Testis (tissue), 3 donors: ENCODE results near the gene WNK4. TPM values are rescaled to one million over a fixed set of nuclear protein-coding genes. Genes with fewer than 3 reads are reported as not detected.
A peak's percentile ranks its signal among the peaks of the same experiment; 100 is the strongest.

Experiments
- DNase-seq: peaks from one replicate; pipeline ENCODE4 v3.0.0-alpha.2; 2019
- H3K27ac ChIP-seq, 2 donors: fragments of 200-600 bp; sonication (generic); one replicate each; pipeline ENCODE4 v1.5.1; 2019
- H3K27me3 ChIP-seq: fragments of 200-600 bp; sonication (generic); one replicate; pipeline ENCODE4 v1.5.1; 2019
- H3K36me3 ChIP-seq: fragments of 200-600 bp; sonication (generic); one replicate; pipeline ENCODE4 v1.5.1; 2017; ENCODE audit warnings: low read depth; ENCODE audit errors: missing control alignments
- H3K4me1 ChIP-seq: fragments of 200-600 bp; sonication (generic); one replicate; pipeline ENCODE4 v1.5.1; 2019
- H3K4me3 ChIP-seq, 2 donors: fragments of 200-600 bp; sonication (generic); one replicate each; pipeline ENCODE4 v1.5.1; 2017 to 2019
- H3K9me3 ChIP-seq: fragments of 200-600 bp; sonication (generic); one replicate; pipeline ENCODE4 v1.5.1; 2017
- POLR2A ChIP-seq: fragments of 450-650 bp; IDR thresholded peaks from one replicate; pipeline ENCODE4 v1.6.1; 2017; ENCODE audit warnings: antibody characterized with exemption, mild to moderate bottlenecking, moderate library complexity
- WGBS, 2 donors: methylation state at CpG; one replicate each; pipeline ENCODE4 v1.1.5; 2018; 5-methylcytosine and 5-hydroxymethylcytosine counted together
- intact Hi-C: fragments of 100-400 bp; cut with DNase I; formaldehyde crosslinking; loops from one replicate; pipeline ENCODE4 v1.15.1; 2023; ENCODE audit warnings: low total_unique reads
- polyA plus RNA-seq: library from polyadenylated mRNA; stranded (reverse); fragments of 350-450 nt; fragmentation: Illumina TruSeq; extraction: RNeasy Lipid Tissue Mini Kit (QIAGEN cat#74804); gene quantifications from one replicate; pipeline ENCODE4 v1.2.3, GENCODE V29; 2014; ENCODE audit warnings: low read depth, low replicate concordance; ENCODE audit not compliant: insufficient read depth
- total RNA-seq, 2 donors: library from RNA; depleted of rRNA; stranded (reverse); fragments of >200 nt; gene quantifications; one replicate each; pipeline ENCODE4 v1.2.3, GENCODE V29; 2016
- TF ChIP-seq, protein P1 (sequence below), 3 experiments: fragments of 450-650 bp in 2 of 3; fragments of 200-600 bp in 1 of 3; sonication (generic) in 1 of 3; IDR thresholded peaks; one replicate each; pipeline ENCODE4 v1.5.1; 2016 to 2019; ENCODE audit warnings: antibody characterized with exemption in 3 of 3, mild to moderate bottlenecking in 2 of 3, moderate library complexity in 1 of 3

WNK4 gene
- total and polyA plus RNA-seq, 3 donors from 2014 or later = 1.4 to 2.8 (median 2.3) TPM

DNA sequence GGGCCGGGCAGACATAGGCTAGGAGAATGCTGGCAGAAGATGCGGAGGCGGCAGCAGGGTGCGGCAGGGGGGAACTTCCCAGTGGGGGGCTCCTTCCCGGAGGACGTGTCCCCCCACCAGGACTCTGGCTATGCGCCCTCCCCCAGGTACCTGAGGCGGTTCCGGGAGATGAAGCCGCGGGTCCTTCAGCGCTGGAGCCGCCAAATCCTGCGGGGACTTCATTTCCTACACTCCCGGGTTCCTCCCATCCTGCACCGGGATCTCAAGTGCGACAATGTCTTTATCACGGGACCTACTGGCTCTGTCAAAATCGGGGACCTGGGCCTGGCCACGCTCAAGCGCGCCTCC, 3.4 kb downstream of the WNK4 start:
- DNase-seq = no peak
- no peaks in the 10 kb centered on the region for H3K27me3 ChIP-seq
- H3K27ac ChIP-seq = no peak overlapping the region
- H3K4me3 ChIP-seq = no peak overlapping the region
- TF ChIP-seq, protein P1, sequence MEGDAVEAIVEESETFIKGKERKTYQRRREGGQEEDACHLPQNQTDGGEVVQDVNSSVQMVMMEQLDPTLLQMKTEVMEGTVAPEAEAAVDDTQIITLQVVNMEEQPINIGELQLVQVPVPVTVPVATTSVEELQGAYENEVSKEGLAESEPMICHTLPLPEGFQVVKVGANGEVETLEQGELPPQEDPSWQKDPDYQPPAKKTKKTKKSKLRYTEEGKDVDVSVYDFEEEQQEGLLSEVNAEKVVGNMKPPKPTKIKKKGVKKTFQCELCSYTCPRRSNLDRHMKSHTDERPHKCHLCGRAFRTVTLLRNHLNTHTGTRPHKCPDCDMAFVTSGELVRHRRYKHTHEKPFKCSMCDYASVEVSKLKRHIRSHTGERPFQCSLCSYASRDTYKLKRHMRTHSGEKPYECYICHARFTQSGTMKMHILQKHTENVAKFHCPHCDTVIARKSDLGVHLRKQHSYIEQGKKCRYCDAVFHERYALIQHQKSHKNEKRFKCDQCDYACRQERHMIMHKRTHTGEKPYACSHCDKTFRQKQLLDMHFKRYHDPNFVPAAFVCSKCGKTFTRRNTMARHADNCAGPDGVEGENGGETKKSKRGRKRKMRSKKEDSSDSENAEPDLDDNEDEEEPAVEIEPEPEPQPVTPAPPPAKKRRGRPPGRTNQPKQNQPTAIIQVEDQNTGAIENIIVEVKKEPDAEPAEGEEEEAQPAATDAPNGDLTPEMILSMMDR (IDR thresholded peaks at IDR 0.05) = no peak
- TF ChIP-seq POLR2A = no peak
- no peaks in the 10 kb centered on the region for H3K4me1 ChIP-seq
- intact Hi-C loops = no loop called here
- no peaks in the 10 kb centered on the region for H3K36me3 ChIP-seq
- 8 to 23% methylated on average over 22 of the region's 22 CpGs for WGBS, 2 donors
- H3K9me3 ChIP-seq = no peaks in the 10 kb centered on the region

DNA sequence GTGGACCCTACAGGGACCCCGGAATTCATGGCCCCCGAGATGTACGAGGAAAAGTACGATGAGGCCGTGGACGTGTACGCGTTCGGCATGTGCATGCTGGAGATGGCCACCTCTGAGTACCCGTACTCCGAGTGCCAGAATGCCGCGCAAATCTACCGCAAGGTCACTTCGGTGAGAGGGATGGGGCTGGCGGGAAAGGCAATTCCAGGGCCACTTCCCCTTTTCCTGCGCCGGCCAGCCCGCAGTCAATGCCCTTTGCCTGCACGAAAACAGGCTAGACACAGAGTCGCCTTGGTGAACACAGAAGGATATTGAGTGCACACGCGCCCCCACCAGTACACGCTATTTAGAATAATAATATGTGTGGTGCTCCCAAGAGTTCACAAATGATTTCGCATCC, 4.0 kb downstream of the WNK4 start:
- Histone ChIP-seq H3K9me3 (no peaks in the 10 kb centered on the region), H3K4me1 (no peaks in the 10 kb centered on the region), H3K27ac (no peak overlapping the region), H3K27me3 (no peaks in the 10 kb centered on the region), H3K36me3 (no peaks in the 10 kb centered on the region), H3K4me3 (no peak overlapping the region)
- DNase-seq = no peak
- TF ChIP-seq, protein P1 (IDR thresholded peaks at IDR 0.05) = no peak
- TF ChIP-seq POLR2A = no peak
- intact Hi-C loops = no loop called here
- WGBS, 2 donors = 16 to 23% methylated on average over 17 to 25 of the region's 25 CpGs

DNA sequence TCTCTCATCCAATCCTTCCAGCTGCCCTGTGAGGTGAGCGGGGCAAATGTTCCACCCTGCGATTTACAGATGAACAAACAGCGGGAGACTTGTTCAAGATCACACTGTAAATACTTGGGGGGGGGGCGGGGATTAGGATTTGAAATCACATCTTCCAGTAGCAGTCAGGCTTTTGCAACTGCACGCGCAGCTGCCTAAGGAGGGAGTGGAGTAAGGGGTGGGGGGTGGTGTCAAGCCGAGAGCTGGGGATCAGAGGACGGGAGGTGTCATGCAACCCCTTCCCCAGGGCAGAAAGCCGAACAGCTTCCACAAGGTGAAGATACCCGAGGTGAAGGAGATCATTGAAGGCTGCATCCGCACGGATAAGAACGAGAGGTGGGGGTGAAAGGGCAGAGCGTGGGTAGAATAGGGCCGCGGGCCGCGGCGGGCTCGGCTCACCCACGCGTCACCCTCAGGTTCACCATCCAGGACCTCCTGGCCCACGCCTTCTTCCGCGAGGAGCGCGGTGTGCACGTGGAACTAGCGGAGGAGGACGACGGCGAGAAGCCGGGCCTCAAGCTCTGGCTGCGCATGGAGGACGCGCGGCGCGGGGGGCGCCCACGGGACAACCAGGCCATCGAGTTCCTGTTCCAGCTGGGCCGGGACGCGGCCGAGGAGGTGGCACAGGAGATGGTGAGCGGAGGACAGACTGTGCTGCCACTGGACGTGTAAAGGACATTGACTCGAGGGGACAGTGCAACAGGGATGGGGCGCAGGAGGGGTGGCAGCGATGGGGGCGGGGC, 4.6 kb downstream of the WNK4 start:
- TF ChIP-seq, protein P1 (IDR thresholded peaks at IDR 0.05) = no peak
- TF ChIP-seq POLR2A = no peak
- Histone ChIP-seq H3K4me3 (peak overlapping the region in 1 of 2 donors; percentile 11), H3K27me3 (no peaks in the 10 kb centered on the region), H3K9me3 (no peaks in the 10 kb centered on the region), H3K27ac (no peak overlapping the region), H3K4me1 (no peaks in the 10 kb centered on the region), H3K36me3 (no peaks in the 10 kb centered on the region)
- 13 to 25% methylated on average over 23 to 44 of the region's 52 CpGs for WGBS, 2 donors
- no peak for DNase-seq
- intact Hi-C loops = no loop called here

DNA sequence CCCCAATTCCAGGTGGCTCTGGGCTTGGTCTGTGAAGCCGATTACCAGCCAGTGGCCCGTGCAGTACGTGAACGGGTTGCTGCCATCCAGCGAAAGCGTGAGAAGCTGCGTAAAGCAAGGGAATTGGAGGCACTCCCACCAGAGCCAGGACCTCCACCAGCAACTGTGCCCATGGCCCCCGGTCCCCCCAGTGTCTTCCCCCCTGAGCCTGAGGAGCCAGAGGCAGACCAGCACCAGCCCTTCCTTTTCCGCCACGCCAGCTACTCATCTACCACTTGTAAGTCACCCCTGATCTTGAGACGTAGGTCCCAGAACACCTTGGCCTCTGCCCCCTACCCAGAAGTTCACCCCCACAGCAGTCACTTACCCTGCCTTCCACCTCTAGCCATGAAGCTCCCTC, 6.9 kb downstream of the WNK4 start:
- no peak overlapping the region for H3K4me3 ChIP-seq
- H3K27me3 ChIP-seq = no peaks in the 10 kb centered on the region
- intact Hi-C loops = no loop called here
- TF ChIP-seq POLR2A = no peak
- TF ChIP-seq, protein P1 (IDR thresholded peaks at IDR 0.05) = no peak
- no peaks in the 10 kb centered on the region for H3K36me3 ChIP-seq
- WGBS, 2 donors = 76 to 83% methylated on average over 11 of the region's 11 CpGs
- H3K27ac ChIP-seq = no peak overlapping the region
- H3K4me1 ChIP-seq = no peaks in the 10 kb centered on the region
- no peaks in the 10 kb centered on the region for H3K9me3 ChIP-seq
- DNase-seq = no peak

DNA sequence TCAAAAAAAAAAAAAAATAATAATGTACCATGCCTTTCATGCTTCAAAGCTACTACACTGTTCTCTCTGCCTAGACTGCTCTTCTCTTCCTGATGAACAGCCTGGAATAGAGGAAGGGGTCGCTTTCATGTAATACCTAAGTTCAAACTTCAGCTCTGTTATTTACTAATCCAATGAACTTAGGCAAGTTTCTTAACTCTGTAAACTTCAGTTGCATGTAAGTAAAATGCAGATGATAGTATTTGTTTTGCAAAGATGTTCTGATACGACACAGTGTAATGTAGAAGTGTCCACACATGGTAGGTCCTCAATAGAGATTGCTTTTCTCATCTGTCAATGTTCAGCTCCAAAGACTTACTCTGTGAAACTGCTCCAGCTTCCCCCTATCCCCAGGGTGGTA, 11.5 kb downstream of the WNK4 start:
- DNase-seq = no peak
- Histone ChIP-seq H3K27me3 (no peaks in the 10 kb centered on the region), H3K9me3 (no peaks in the 10 kb centered on the region), H3K36me3 (no peaks in the 10 kb centered on the region), H3K4me3 (no peak overlapping the region), H3K27ac (no peak overlapping the region), H3K4me1 (no peaks in the 10 kb centered on the region)
- TF ChIP-seq, protein P1 (IDR thresholded peaks at IDR 0.05) = no peak
- no peak for TF ChIP-seq POLR2A
- 85% methylated on average over 2 of the region's 2 CpGs for WGBS, 2 donors
- intact Hi-C loops = no loop called here
